B cell (primary cell): Measurements from ENCODE around the gene CFAP161. TPM values are rescaled to one million over a fixed set of nuclear protein-coding genes. Genes with fewer than 3 reads are reported as not detected.

Experiments used
- ATAC-seq: fragments of 200-7000 bp; cut with Tn5 transposase; one replicate; pipeline ENCODE4 v1.10.0; 2021; ENCODE audit warnings: low read depth, mild to moderate bottlenecking, moderate number of reproducible peaks, moderate library complexity
- CTCF ChIA-PET: fragments of 350-600 bp; sonication (Branson Sonifier 250); formaldehyde crosslinking; loops from one replicate; lab custom pipeline; 2021; ENCODE audit warnings: antibody characterized with exemption, inconsistent platforms; lab: Charles Lee
- POLR2A ChIA-PET: fragments of 350-600 bp; sonication (Branson Sonifier 250); formaldehyde crosslinking; loops from one replicate; lab custom pipeline; 2021; ENCODE audit warnings: antibody characterized with exemption; lab: Charles Lee
- DNase-seq: peaks from one replicate; pipeline ENCODE4 v3.0.0; 2013
- H2AFZ ChIP-seq: 2 replicates; pipeline ENCODE4 v1.6.1; 2012; ENCODE audit warnings: mild to moderate bottlenecking, low read depth, low read length; ENCODE audit not compliant: insufficient read depth, poor library complexity, severe bottlenecking
- H3K27ac ChIP-seq, 2 donors: 1 replicate in 1 of 2; 2 replicates in 1 of 2; pipeline ENCODE4 v1.5.1; 2012 to 2013; ENCODE audit warnings: low read length in 2 of 2, mild to moderate bottlenecking in 2 of 2, moderate library complexity in 1 of 2
- H3K27me3 ChIP-seq, 4 experiments: fragments of 200-600 bp in 1 of 4; sonication (generic) in 1 of 4; replicated peaks in 1 of 4; 1 replicate in 2 of 4; 2 replicates in 2 of 4; pipeline versions ENCODE4 v1.6.1 to v1.7.0; 2013 to 2016; ENCODE audit warnings: low read length in 3 of 4, mild to moderate bottlenecking in 2 of 4, mixed read lengths in 1 of 4, moderate library complexity in 1 of 4; ENCODE audit not compliant: insufficient read depth in 4 of 4, control insufficient read depth in 3 of 4; ENCODE audit errors: control extremely low read depth in 1 of 4
- H3K36me3 ChIP-seq, 2 experiments: replicated peaks in 1 of 2; 1 replicate in 1 of 2; 2 replicates in 1 of 2; pipeline versions ENCODE4 v1.6.1 to v1.7.1; 2013; ENCODE audit warnings: low read length in 1 of 2; ENCODE audit not compliant: insufficient read depth in 2 of 2, control insufficient read depth in 1 of 2; ENCODE audit errors: control extremely low read depth in 1 of 2, extremely low read depth in 1 of 2
- H3K4me1 ChIP-seq, 2 donors: fragments of 200-600 bp in 1 of 2; sonication (generic) in 1 of 2; 1 replicate in 1 of 2; 2 replicates in 1 of 2; pipeline versions ENCODE4 v1.5.1 to v1.6.1; 2013 to 2017; ENCODE audit warnings: low read length in 2 of 2; ENCODE audit not compliant: control insufficient read depth in 2 of 2, insufficient read depth in 2 of 2
- H3K4me2 ChIP-seq: replicated peaks from 2 replicates; pipeline ENCODE3; 2012; ENCODE audit warnings: mild to moderate bottlenecking, low read depth, low read length; ENCODE audit not compliant: poor library complexity, severe bottlenecking
- H3K4me3 ChIP-seq, 5 experiments: fragments of 200-600 bp in 1 of 5; sonication (generic) in 1 of 5; 1 replicate in 3 of 5; 2 replicates in 2 of 5; pipeline versions ENCODE4 v1.5.1 to v1.7.0; 2011 to 2016; ENCODE audit warnings: low read length in 4 of 5, mild to moderate bottlenecking in 4 of 5, low read depth in 2 of 5, control low read depth in 1 of 5, moderate library complexity in 1 of 5; ENCODE audit not compliant: insufficient read depth in 1 of 5; ENCODE audit errors: control extremely low read depth in 1 of 5, extremely low read depth in 1 of 5
- H3K79me2 ChIP-seq: fragments of 200-600 bp; sonication (generic); one replicate; pipeline ENCODE4 v1.6.0; 2016; ENCODE audit warnings: low read length; ENCODE audit not compliant: control insufficient read depth, insufficient read depth
- H3K9ac ChIP-seq: fragments of 200-600 bp; sonication (generic); 2 replicates; pipeline ENCODE4 v1.6.1; 2017; ENCODE audit warnings: mild to moderate bottlenecking, low read length, moderate library complexity
- H3K9me3 ChIP-seq, 3 donors: one replicate each; pipeline versions ENCODE4 v1.6.1 to v1.7.1; 2013; ENCODE audit warnings: low read length in 2 of 3; ENCODE audit not compliant: control insufficient read depth in 2 of 3, insufficient read depth in 1 of 3; ENCODE audit errors: control extremely low read depth in 1 of 3
- H4K20me1 ChIP-seq: 2 replicates; pipeline ENCODE4 v1.6.0; 2012; ENCODE audit warnings: mild to moderate bottlenecking, low read length; ENCODE audit not compliant: insufficient read depth, control insufficient read depth, poor library complexity, severe bottlenecking
- H3K27ac Mint-ChIP-seq: one replicate; pipeline ENCODE4 v1.8.0; 2021; ENCODE audit warnings: mixed read lengths
- H3K27me3 Mint-ChIP-seq: one replicate; pipeline ENCODE4 v1.8.0; 2021; ENCODE audit warnings: mixed read lengths
- H3K4me1 Mint-ChIP-seq: one replicate; pipeline ENCODE4 v1.8.0; 2021; ENCODE audit warnings: mixed read lengths
- H3K4me3 Mint-ChIP-seq: one replicate; pipeline ENCODE4 v1.8.0; 2021; ENCODE audit warnings: mixed read lengths
- H3K9me3 Mint-ChIP-seq: one replicate; pipeline ENCODE4 v1.8.0; 2022; ENCODE audit warnings: mixed read lengths; ENCODE audit not compliant: insufficient read depth
- CTCF ChIP-seq: fragments of 200-600 bp; IDR thresholded peaks from one replicate; pipeline ENCODE4 v1.8.0; 2022; ENCODE audit warnings: antibody characterized with exemption, mild to moderate bottlenecking
- EZH2 ChIP-seq: IDR thresholded peaks from 2 replicates; pipeline ENCODE4 v1.6.1; 2012; ENCODE audit warnings: borderline replicate concordance, low read depth, mild to moderate bottlenecking, moderate library complexity, low read length; ENCODE audit not compliant: insufficient read depth, poor library complexity, severe bottlenecking
- WGBS: methylation state at CpG from one replicate; pipeline ENCODE4 v1.1.5; 2013; ENCODE audit warnings: missing lambda C conversion rate; ENCODE audit not compliant: insufficient coverage; 5-methylcytosine and 5-hydroxymethylcytosine counted together
- intact Hi-C: fragments of 100-400 bp; cut with micrococcal nuclease; formaldehyde crosslinking; loops from one replicate; pipeline ENCODE4 v1.10.0; 2022
- polyA plus RNA-seq: library from polyadenylated mRNA; depleted of rRNA; stranded (reverse); fragments of >200 nt; gene quantifications from 2 replicates; pipeline ENCODE4 v1.2.3, GENCODE V29; 2012
- total RNA-seq, 2 donors: library from RNA; stranded (reverse); fragments of 120-200 nt in 1 of 2; gene quantifications; 1 replicate in 1 of 2; 2 replicates in 1 of 2; pipeline versions ENCODE4 v1.2.3 to v1.2.4, GENCODE V29; 2013 to 2022

Gene CFAP161
- total and polyA plus RNA-seq, 2 donors (not counting 1 experiment from before 2014, with no cell fraction given), result not detected

GRCh38 chr15:81085213-81085612 lies 48.9 kb upstream of the CFAP161 start:
- intact Hi-C loops, result no loop called here
- Mint-ChIP-seq H3K4me3 (no peak overlapping the region), H3K27ac (no peak overlapping the region), H3K4me1 (no peaks in the 10 kb centered on the region), H3K27me3 (peaks cover 14% of the 10 kb centered on the region), H3K9me3 (no peaks in the 10 kb centered on the region)
- ChIA-PET POLR2A (no interaction called here), CTCF (no interaction called here)
- Histone ChIP-seq H3K4me3 (no peak overlapping the region), H3K27me3 (no peaks in the 10 kb centered on the region), H3K4me2 (no peak overlapping the region), H3K27ac (no peak overlapping the region), H2AFZ (no peak overlapping the region), H3K79me2 (no peaks in the 10 kb centered on the region), H3K4me1 (no peaks in the 10 kb centered on the region), H3K9me3 (no peaks in the 10 kb centered on the region), H4K20me1 (no peaks in the 10 kb centered on the region), H3K36me3 (no peaks in the 10 kb centered on the region), H3K9ac (no peak overlapping the region)
- DNase-seq, result no peak
- no peak for TF ChIP-seq EZH2
- TF ChIP-seq CTCF, result no peak
- ATAC-seq, result no peak
- WGBS, result no CpG with 5 or more reads among the region's 2 CpGs

GRCh38 chr15:81085898-81086297 lies 48.2 kb upstream of the CFAP161 start:
- Histone ChIP-seq H3K9me3 (no peaks in the 10 kb centered on the region), H3K9ac (no peak overlapping the region), H3K36me3 (no peaks in the 10 kb centered on the region), H2AFZ (no peak overlapping the region), H3K27ac (no peak overlapping the region), H3K4me2 (no peak overlapping the region), H3K27me3 (no peaks in the 10 kb centered on the region), H3K4me3 (no peak overlapping the region), H4K20me1 (no peaks in the 10 kb centered on the region), H3K4me1 (no peaks in the 10 kb centered on the region), H3K79me2 (no peaks in the 10 kb centered on the region)
- Mint-ChIP-seq H3K9me3 (no peaks in the 10 kb centered on the region), H3K4me1 (no peaks in the 10 kb centered on the region), H3K27me3 (peaks cover 17% of the 10 kb centered on the region), H3K27ac (no peak overlapping the region), H3K4me3 (no peak overlapping the region)
- no peak for TF ChIP-seq EZH2
- no peak for TF ChIP-seq CTCF
- 80% methylated on average over 1 of the region's 5 CpGs for WGBS
- CTCF ChIA-PET, result no interaction called here
- ATAC-seq (no peak), DNase-seq (no peak)
- POLR2A ChIA-PET, result no interaction called here
- intact Hi-C loops, result no loop called here
